Measurements from ENCODE around the gene ADIPOR2.

Gene ADIPOR2

GRCh38 chr12:1799051-1799881, 108.4 kb downstream of the ADIPOR2 start:
- DNase-seq (ENCODE audit: low spot score) = no peak

DNA sequence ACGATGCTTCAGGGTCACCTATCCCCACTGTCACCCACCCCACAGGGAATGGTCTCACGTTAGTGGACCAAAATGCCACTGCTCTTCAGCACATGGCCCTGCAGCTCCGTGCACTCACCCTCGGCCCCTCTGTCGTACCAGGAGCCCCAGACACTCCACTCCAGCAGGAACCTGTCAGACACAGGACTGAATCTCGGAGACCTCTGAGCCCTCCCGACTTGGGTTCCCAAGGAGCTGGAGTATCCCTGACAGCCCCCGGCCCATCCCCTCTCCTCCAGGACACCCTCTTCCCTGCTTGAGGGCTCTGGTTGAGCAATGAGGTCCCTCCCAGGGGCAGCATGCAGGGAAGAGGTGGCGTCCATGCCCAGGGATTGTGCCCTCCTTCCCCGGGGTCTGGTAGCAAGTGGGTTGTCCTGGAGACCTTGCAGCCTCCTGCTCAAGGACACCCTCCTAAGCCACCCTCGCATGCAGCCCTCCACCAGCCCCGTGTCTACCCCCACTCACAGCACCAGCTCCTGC, 109.1 kb downstream of the ADIPOR2 start:
- no peak for DNase-seq (ENCODE audit: low spot score)

- DNase-seq (ENCODE audit: low spot score) = no peak
These were observed 109.8 kb downstream of the ADIPOR2 start for GRCh38 chr12:1800401-1801302.

DNA sequence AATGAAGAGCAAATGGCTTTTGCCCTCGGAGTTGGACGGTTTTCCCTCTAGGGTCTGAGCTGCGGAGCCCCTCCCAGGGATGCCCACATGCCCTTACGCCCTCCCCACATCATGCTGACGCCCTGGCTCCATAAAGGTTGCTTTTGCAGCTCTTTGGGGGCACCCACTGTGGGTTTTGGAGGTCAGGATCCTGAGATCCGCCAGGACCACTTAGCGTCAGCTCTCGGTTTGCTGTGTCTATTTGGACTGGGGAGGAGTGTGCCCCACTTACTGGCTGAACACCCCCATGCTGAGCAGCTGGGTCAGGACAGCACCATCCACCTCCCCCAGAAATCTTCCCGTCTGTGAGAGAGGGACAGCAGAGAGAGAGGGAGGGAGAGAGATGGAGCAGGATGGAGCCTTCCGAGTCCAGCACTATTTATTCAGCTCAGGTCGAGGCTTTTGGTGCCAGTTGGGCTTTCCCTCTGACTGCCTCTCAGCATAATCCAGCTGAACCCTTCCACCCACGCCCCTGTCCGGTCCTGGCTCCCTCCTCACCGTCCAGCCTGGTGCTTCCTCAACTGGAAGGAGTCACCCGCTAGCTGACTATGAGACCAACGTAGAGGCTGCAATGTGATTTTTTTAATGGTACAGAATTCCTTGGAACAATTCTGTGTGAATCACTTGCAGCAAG, 110.6 kb downstream of the ADIPOR2 start:
- no peak for DNase-seq (ENCODE audit: low spot score)

DNA sequence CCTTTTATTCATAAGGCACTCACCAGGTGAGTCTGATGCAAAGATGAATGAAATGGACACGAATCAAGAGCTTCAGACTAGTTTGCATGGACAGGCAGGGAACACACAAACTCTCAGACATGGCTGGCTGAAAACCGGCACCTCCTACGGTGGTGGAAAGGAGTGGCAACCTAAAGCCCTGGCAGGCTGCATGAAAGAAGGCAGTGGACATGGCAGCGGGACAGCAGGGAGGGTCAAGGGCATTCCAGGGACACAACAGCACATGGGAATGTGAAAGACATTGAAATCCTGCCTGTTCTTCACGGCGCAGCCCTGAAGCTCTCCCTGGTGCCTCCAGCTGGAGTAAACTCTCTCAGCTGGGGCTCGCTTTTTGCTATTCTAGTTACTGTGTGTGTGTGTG, 112.9 kb downstream of the ADIPOR2 start:
- DNase-seq (ENCODE audit: low spot score) = no peak

- peak; percentile 91 for DNase-seq (ENCODE audit: low spot score)
These were observed 113.9 kb downstream of the ADIPOR2 start for GRCh38 chr12:1804545-1805332.

DNA sequence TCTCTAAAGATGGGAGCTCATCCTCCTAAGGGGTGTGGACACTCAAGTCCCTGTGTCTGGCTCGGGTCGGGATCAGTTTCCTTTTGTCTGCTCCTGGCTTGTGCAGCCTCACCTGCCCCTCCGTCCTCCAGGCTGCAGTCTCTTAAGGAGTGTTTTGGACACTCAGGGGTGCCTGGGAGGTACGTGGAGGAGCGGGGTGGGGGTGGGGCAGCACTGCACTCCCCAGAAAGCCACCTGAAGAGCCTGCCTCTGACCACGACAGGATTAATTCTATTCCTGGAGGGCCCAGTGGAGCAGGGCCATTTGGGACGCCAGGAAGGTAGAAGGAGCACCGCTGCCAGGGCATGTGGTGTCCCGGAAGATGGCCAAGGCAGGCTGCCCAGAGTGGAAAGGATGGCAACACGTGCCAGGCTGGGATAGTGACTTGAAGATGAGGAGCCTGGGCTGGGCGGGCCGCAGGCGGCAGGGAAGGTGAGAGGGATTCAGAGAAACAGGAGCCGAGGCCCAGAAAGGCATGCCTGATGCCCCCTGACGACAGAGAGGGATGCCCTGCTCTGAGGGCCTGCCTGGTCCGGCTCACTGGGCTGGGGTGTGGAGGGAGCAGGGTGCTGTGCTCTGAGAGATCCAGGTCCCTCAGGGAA, 114.7 kb downstream of the ADIPOR2 start:
- DNase-seq (ENCODE audit: low spot score) = peak; percentile 89

- no peak for DNase-seq (ENCODE audit: low spot score)
These were observed 115.6 kb downstream of the ADIPOR2 start for GRCh38 chr12:1806301-1807086.

DNA sequence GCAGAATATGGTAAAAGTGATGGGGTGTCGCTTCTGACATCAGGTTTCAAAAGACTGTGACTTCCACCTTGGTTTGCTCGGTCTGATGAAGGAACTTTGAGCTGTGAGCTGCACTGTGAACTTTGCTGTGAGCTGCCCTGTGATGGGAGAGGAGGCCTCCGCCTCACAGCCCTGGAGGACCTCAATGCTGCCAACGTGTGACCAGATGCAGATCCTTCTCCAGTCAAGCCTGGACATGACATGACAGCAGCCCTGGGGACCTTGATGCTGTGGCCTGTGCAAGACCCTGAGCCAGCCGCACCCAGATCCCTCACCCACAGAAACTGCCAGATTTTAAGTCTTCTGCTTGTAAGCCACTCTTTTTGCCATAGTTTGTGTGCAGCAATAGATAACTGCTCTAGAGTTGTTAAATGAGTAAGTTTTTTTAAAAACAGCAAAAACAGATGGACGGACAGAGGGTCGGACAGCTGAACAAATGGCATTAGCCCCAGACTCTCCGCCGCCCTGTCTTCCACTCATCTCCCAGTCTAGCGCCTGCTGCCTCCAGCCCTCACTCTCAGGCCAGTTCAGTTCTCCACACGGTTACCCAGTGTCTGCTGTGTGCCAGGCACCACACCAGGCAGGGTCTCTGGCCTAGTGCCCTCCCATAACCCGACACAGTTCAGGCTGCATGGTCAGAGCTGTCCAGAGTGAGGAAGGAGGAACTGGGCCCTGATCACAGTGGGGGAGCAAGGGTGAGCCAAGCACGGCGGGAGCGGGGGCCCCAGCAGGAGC, 116.4 kb downstream of the ADIPOR2 start:
- DNase-seq (ENCODE audit: low spot score) = no peak

DNA sequence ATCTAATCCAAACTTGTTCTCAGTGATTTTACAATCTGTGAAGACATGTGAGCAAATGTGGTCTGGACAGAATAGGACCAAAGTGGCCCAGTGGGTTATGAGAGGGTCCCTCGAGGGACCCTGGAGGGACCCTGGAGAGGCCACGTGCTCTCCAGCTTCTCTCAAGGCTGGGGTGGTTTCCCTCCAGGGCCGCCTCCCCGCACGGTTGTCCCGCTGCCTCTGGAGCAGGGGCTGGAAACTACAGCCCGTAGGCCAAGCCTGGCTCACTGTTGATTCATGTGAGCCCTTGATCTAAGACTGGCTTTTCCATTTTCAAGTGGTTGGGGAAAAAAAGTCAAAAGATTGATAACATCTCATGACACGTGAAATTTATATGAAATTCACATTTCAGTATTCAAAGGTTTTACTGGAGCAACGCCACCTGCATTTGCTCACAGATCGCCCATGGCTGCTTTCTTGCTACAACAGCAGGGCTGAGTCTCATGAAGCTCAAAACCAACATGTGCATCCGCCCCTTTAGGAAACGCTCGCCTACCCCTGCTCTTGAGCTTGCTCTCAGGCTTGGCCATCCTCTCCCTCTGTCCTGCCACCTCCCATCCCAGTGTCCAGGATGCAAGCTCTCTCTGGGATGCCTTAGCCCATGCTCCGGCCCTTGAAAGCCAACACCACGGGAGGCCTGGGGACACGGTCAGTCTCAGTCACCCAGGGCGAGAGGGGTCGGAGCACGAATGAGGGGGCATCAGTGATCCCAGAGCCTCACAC, 117.3 kb downstream of the ADIPOR2 start:
- no peak for DNase-seq (ENCODE audit: low spot score)

GRCh38 chr12:1808798-1809480, 118.1 kb downstream of the ADIPOR2 start:
- no peak for DNase-seq (ENCODE audit: low spot score)

GRCh38 chr12:1809591-1810190, 118.8 kb downstream of the ADIPOR2 start:
- no peak for DNase-seq (ENCODE audit: low spot score)

GRCh38 chr12:1810201-1810930, 119.5 kb downstream of the ADIPOR2 start:
- DNase-seq (ENCODE audit: low spot score) = no peak

GRCh38 chr12:1810931-1811280, 120.0 kb downstream of the ADIPOR2 start:
- DNase-seq (ENCODE audit: low spot score) = no peak

- no peak for DNase-seq (ENCODE audit: low spot score)
These were observed 120.5 kb downstream of the ADIPOR2 start for GRCh38 chr12:1811281-1811947.

DNA sequence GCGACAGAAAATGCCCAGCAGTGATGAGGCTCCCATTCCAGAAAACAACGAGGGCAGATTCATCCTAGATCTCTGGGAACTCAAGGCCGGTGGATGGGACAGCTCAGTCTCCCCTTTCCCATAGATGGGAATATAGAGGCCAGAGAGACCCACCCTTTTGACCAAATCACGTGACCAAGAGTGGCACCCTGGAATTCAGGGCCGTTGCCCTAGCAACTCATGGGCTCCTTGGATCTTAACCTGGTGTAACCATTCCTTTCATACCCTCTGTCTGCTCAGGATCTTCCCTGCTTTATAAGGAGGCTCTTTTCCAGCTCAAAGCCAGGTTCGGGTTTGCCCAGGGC, 121.0 kb downstream of the ADIPOR2 start:
- no peak for DNase-seq (ENCODE audit: low spot score)

Measured in cerebellar cortex (tissue), 1 donor.